HFFc6 (cell line): ENCODE data around the gene TGFB3. TPM values are rescaled to one million over a fixed set of nuclear protein-coding genes. Genes with fewer than 3 reads are reported as not detected.
A peak's percentile ranks its signal among the peaks of the same experiment; 100 is the strongest.

Experiments
- DNase-seq: peaks from one replicate; pipeline ENCODE4 v3.0.0-alpha.2; 2018
- H3K27ac Mint-ChIP-seq: 2 replicates; pipeline ENCODE4 v1.8.0; 2020; ENCODE audit warnings: mild to moderate bottlenecking, mixed read lengths
- H3K27me3 Mint-ChIP-seq: 2 replicates; pipeline ENCODE4 v1.8.0; 2021; ENCODE audit warnings: mild to moderate bottlenecking, moderate library complexity, mixed read lengths; ENCODE audit not compliant: insufficient read depth
- H3K36me3 Mint-ChIP-seq: 2 replicates; pipeline ENCODE4 v1.8.0; 2021; ENCODE audit warnings: low read depth, mixed read lengths
- H3K4me1 Mint-ChIP-seq: 2 replicates; pipeline ENCODE4 v1.8.0; 2020; ENCODE audit warnings: low read depth, mixed read lengths
- H3K4me3 Mint-ChIP-seq: 2 replicates; pipeline ENCODE4 v1.8.0; 2020; ENCODE audit warnings: mild to moderate bottlenecking, moderate library complexity, mixed read lengths
- H3K9me3 Mint-ChIP-seq: 2 replicates; pipeline ENCODE4 v1.8.0; 2020; ENCODE audit warnings: mild to moderate bottlenecking, mixed read lengths
- CTCF ChIP-seq: fragments of 200-600 bp; sonication (generic); IDR thresholded peaks from 2 replicates; pipeline ENCODE4 v1.5.0; 2021; ENCODE audit warnings: antibody characterized with exemption, mild to moderate bottlenecking
- long read RNA-seq: library from polyadenylated mRNA; unstranded; transcript quantifications from one replicate; pipeline ENCODE4 v2.0.0, GENCODE V29; 2019
- total RNA-seq, 6 experiments: library from RNA; stranded (reverse); fragmentation: NEBNext Ultra II Directional; extraction: Animal tissue kit (Norgen Biotek cat#: 25700); gene quantifications; 2 replicates in 1 of 6; 3 replicates in 5 of 6; pipeline ENCODE4 v1.2.3, GENCODE V29; 2021

The TGFB3 gene
- 1 to 10 TPM; 4.4 to 9.3 (median 5.0) TPM for total RNA-seq
- long read RNA-seq, partial matches to known transcripts: 0 of 4 reads
- long read RNA-seq, other reads (novel, unspliced or antisense): 1 of 4 reads

- peak; percentile 89 for DNase-seq
- no peaks in the 10 kb centered on the region; the same call in 1 of the 2 replicates for H3K27me3 Mint-ChIP-seq
- peak within 1 kb of the TSS; percentile 87 for H3K27ac Mint-ChIP-seq
- no peak for TF ChIP-seq CTCF
- peak within 1 kb of the TSS; percentile 87 for H3K4me3 Mint-ChIP-seq
- H3K36me3 Mint-ChIP-seq: no peaks in the 10 kb centered on the region
- peaks cover 70% of the 10 kb centered on the region for H3K4me1 Mint-ChIP-seq
- H3K9me3 Mint-ChIP-seq: no peaks in the 10 kb centered on the region
These were observed at the start of gene TGFB3 for GRCh38 chr14:75981426-75982265. TGFB3 (minus strand) TSS chr14:75981995; CDS start chr14:75980893, 1,102 bp downstream.

- peaks cover 5% of the 10 kb centered on the region; the same call in 1 of the 2 replicates for H3K9me3 Mint-ChIP-seq
- H3K27ac Mint-ChIP-seq: no peak overlapping the region
- TF ChIP-seq CTCF: no peak
- H3K36me3 Mint-ChIP-seq: peaks cover 42% of the 10 kb centered on the region
- H3K4me1 Mint-ChIP-seq: peaks cover 9% of the 10 kb centered on the region
- no peaks in the 10 kb centered on the region for H3K27me3 Mint-ChIP-seq
- DNase-seq: no peak
- no peak overlapping the region for H3K4me3 Mint-ChIP-seq
These were observed 42.6 kb upstream of the TGFB3 start for GRCh38 chr14:76024211-76024907.

DNA sequence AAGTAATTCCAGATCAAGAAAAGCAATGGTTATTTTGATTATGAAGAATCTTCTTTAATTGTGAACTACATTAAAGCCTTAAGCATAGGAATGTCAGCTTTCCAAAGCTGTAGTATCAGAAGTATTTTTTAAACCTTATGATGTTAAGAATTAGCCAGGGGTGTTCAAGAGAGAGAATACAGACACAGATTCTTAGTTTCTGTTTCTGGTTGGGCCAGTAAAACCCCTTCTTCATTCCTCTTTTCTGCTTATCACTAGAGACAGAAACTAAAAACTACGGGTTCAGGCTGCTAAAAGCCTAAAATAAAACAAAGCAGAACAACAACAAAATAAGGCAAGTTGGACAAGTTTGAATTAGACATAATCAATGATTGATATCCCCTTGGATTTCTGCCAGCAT is 42.0 kb upstream of the TGFB3 start:
- peaks cover 9% of the 10 kb centered on the region for H3K4me1 Mint-ChIP-seq
- H3K27ac Mint-ChIP-seq: no peak overlapping the region
- H3K27me3 Mint-ChIP-seq: no peaks in the 10 kb centered on the region
- H3K4me3 Mint-ChIP-seq: no peak overlapping the region
- peaks cover 5% of the 10 kb centered on the region; the same call in 1 of the 2 replicates for H3K9me3 Mint-ChIP-seq
- no peak for TF ChIP-seq CTCF
- H3K36me3 Mint-ChIP-seq: peaks cover 48% of the 10 kb centered on the region
- no peak for DNase-seq

DNA sequence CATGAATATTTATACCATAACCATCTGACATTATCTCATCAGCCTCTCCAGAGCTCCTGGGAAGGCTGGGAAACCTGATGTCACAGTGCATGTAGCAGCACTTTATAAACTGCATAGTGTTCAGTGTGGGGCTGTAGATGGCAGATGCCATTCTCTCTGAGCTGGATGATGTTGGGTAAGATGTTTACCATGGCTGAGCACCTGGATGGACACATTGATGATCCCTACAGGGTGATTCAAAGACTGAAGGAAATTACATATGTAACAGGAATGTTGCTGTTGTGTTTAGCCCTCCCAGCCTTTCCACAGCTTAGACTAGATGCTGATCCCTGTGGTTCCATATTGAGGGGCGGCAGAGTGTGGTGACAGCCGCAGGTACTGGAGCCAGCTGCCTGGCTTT is 41.2 kb upstream of the TGFB3 start:
- TF ChIP-seq CTCF: no peak
- H3K36me3 Mint-ChIP-seq: peaks cover 55% of the 10 kb centered on the region

DNA sequence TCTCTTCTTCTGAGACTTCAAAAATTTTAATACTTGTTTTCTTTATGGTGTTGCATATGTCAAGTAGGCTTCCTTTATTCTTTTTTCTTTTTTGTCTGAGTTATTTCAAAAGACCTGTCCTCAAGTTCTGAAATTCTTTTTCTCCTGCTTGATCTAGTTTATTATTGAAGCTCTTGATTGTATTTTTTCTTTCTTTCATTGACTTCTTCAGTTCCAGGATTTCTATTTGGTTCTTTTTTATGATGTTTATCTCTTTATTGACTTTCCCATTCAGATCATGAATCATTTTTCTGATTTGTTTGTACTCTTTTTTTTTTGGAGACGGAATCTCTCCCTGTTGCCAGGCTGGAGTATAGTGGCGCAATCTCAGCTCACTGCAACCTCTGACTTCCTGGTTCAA is 37.9 kb upstream of the TGFB3 start:
- no peak overlapping the region for H3K4me3 Mint-ChIP-seq

More for the DNA sequence above, 41.2 kb upstream of the TGFB3 start:
- peaks cover 5% of the 10 kb centered on the region; the same call in 1 of the 2 replicates for H3K9me3 Mint-ChIP-seq
- H3K27ac Mint-ChIP-seq: no peak overlapping the region
- DNase-seq: no peak
- peaks cover 9% of the 10 kb centered on the region for H3K4me1 Mint-ChIP-seq
- no peak overlapping the region for H3K4me3 Mint-ChIP-seq
- H3K27me3 Mint-ChIP-seq: no peaks in the 10 kb centered on the region

More for the DNA sequence above, 37.9 kb upstream of the TGFB3 start:
- H3K36me3 Mint-ChIP-seq: peaks cover 54% of the 10 kb centered on the region
- peaks cover 5% of the 10 kb centered on the region; the same call in 1 of the 2 replicates for H3K9me3 Mint-ChIP-seq
- peaks cover 9% of the 10 kb centered on the region for H3K4me1 Mint-ChIP-seq
- no peaks in the 10 kb centered on the region for H3K27me3 Mint-ChIP-seq
- no peak for TF ChIP-seq CTCF
- H3K27ac Mint-ChIP-seq: no peak overlapping the region
- DNase-seq: no peak
